Stimulated activated CD4-positive, alpha-beta T cell treated with anti-CD3 and anti-CD28 coated beads, Interleukin-2, amount 100 ng/mL, for 24 hours (primary cell): ENCODE measurements around the gene SPINK6.

Experiments used
- DNase-seq, 2 donors: peaks; one replicate each; pipeline ENCODE4 v3.0.0-alpha.2; 2020

SPINK6 gene

GRCh38 chr5:148202531-148203203 is at the start of gene SPINK6:
Gene SPINK6, plus strand, starts transcription at chr5:148203042. Its CDS starts 55 bp downstream, at chr5:148203097.
- DNase-seq = no peak

GRCh38 chr5:148156609-148157008 is 46.2 kb upstream of the SPINK6 start:
- DNase-seq = no peak

GRCh38 chr5:148162038-148162437 is 40.8 kb upstream of the SPINK6 start:
- DNase-seq = no peak

DNA sequence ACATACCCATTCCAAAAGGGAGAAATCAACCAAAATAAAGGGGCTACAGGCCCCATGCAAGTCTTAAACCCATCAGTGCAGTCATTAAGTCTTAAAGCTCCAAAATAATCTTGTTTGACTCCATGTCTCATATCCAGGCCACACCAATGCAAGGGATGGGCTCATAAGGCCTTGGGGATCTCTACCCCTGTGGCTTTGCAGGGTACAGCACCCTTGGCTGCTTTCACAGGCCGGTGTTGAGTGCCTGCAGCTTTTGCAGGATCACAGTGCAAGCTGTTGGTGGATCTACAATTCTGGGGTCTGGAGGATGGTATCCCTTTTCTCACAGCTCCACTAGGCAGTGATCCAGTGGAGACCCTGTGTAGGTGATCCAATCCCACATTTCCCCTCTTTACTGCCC is 39.5 kb upstream of the SPINK6 start:
- no peak for DNase-seq

DNA sequence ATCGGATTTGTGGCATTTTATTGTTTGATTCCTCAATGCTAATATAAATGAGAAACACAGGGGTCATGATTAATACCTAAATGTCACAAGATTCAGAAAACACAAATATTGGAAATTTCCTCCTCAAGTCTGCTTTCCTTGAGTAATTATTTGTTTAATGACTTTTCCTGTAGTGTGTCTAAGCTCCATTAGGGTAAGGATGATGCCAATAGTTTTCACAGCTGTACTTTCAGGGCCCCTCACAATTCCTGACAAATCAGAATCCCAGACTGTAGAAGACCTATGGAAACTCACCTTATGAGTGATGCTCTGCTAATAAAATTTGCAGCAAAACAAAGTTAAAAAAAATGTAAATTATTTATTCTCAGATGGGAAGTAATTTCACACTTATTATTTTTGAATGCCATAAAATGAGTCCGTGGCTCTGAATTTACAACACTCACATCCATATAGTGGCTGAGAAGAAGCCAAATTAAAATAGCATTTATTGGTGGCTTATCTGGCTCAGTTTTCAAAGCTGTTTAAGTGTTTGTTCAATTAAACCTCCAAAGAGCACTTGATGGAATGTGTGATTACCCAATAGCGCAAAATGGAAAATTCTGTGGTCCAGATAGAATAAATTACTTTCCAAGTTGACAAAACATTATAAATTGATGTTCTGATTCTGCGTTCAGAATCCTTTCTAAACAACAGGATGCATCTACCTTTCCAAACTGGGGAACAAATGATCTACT is 36.1 kb upstream of the SPINK6 start:
- DNase-seq = no peak

DNA sequence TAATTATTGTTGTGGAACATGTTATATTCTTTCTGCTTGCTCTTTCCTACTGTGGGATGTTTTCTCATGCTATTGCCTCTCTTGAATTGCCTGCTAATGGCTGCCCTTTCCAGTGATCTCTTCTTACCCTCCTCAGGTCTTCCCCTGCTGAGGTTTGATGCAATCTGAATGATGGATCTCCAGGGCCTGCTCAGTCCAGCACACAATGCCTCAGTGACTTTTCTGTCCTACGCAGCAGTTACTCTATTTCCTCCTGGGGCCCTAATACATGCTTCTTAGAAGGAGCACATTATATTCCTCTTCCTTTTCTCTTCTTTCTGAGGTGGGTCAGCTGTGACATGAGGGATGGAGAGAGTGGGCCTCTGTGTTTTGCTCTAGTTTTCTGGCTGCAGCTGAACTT is 34.6 kb upstream of the SPINK6 start, which contains the start of gene SPINK14:
SPINK14 (plus strand) TSS at position 301 of the 400 bp plus-strand sequence. CDS start 1,187 bp downstream, outside the sequence.
- DNase-seq = no peak

DNA sequence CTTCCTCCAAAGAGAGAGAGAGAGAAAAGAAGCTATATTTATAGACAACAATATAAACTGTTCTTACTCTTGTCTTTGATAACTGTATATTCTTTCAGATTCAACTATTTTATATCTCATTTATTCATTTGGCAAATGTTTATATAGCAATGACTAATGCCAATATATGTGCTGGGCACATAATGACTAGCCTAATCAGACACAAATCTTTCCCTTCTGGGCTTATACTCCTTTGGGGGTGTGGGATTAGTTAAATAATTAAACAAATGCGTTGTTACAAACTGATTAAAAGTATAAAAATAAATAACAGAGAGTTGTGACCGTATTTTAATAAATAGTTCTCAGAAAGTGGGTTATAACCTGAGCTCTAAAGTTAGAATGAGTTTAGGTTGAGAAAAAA is 30.5 kb upstream of the SPINK6 start:
- DNase-seq = no peak

DNA sequence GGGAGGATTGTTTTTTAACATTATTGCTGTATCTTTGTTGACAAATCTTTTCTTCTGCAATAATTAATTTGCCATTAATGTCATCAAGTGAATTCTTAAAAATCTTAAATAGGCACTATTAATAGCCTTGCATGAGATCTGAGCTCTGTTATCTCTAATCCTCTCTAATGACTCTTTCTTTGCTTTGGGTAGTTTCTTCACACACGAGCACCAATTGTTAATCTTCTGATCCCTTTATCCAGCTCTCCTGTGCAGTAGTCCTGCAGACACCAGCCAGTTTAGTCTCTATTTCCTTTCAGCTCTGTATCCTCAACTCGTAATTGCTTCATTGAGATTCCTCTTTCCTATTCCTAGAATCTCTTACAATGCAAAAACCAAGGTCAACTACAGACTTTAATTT is 26.4 kb upstream of the SPINK6 start:
- DNase-seq = no peak

DNA sequence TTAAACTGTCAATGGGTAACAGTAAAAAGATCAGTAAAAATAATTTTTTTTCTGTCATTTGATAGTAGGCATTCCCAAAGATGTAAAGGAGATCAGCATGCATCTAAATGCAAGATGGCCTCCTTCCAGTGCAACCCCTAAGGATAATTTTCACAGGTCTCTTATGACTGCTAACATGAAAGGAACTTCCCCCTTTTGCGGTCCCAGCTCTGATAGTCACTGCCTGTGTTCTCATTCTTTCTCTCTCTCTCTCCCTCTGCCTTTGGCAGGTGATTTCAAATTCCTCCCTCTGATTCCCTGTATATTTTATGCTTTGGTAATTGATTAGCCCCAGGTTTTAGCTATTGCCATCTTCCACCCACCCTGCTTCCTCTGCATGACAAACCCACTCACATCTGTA is 25.6 kb upstream of the SPINK6 start:
- no peak for DNase-seq

DNA sequence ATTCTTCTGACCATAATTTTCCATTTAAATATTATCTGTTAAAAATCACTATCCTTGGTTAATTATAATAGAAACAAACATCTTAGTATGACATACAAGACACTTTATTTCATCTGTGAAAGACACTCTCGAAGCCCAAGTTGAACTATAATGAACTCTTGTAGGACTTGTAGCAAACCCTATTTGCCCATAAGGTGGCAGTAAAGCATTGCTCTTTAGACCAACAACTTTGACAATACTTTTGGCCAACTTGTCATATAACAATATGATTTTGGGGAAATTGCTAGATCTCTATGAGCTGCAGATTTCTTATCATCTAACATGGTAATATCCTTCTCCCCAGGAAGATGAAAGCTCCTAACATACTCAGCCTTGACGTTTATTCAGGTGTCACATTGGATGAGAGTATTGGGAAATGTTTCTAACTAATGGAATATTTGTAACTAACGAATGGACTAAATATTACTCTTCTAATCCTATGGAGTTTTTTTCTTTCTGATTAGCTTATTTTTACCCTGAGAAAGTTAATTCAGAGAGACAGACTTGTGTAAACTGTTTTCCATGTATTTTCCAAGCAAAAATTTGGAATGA is 23.5 kb upstream of the SPINK6 start:
- no peak for DNase-seq

GRCh38 chr5:148186248-148187003 is 16.4 kb upstream of the SPINK6 start:
- no peak for DNase-seq

DNA sequence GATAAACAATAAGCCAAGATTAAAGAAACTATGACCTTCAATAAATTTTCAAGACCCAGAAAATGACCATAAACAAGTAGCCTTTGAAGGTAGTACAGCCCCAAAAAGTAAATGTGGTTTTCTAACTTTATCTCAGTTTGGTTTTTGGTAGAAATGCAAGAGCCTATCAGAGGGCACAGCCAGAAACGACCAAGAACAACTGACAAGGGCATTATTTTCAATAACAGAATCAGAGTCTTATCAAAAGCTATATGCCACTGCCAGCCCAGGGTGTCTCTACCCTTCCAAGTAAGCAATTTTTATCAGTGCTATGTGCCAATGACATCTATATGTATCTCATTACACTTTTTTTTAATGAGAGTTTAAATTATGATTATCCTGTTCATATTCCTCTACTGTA is 11.8 kb upstream of the SPINK6 start:
- no peak for DNase-seq

DNA sequence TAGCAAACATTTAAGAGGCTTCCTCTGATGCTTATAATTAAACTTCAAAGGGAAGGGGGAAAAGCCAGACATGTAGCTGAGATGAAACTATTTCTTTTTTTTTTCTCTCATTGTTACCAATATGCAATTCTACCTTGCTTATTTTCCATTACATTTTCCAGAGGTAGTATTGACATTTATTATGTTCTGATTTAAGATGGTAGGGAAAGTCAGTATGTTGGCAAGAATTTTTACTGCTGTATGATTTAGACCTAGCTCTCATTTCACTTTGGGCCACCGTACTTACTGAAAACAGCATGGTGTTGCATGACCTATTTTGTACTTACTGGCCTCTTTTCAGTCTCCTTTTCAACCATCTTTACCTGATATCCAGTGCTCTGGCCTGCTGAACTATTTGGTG is 9.6 kb upstream of the SPINK6 start:
- DNase-seq = no peak

GRCh38 chr5:148201151-148201550 is 1.7 kb upstream of the SPINK6 start:
- DNase-seq = no peak

GRCh38 chr5:148205044-148205806 is 2.4 kb downstream of the SPINK6 start:
- no peak for DNase-seq

DNA sequence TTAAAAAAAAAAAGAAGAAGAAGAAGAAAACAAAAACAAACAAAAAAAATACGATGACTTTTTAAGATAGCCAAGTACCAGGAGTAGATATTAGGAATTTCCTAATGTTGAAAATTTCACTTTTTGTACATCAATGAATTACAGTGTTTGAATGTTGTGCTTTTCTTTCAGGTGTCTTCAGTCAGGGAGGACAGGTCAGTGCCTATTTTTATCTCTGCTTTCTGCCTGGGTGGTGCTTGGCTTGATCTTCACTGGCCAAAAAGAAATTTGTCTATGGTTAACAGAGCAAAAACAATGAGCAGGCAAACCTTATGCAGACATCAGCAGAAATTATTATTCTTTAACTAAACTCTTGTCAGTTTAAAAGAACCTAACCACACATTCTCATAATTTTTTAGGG is 3.0 kb downstream of the SPINK6 start:
- DNase-seq = no peak

GRCh38 chr5:148206620-148207019 is 3.8 kb downstream of the SPINK6 start:
- no peak for DNase-seq

DNA sequence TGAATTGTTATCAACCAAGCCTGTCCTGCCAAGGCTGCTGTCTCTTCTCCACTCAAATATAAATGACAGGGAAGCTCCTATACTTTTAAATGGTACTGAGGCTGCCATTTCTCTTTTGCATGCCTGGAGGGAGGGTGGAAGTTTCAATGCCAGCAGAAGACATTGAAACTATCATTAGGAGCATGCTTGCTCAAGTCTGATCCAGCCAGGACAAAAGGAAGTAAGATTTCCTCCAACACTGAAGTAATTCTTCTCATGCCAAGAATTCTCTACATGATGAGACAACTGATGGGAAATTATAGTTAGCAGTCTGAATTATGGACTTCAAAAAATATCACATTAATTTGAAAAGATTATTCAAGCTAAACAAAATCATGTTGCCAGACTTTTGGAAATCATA is 5.4 kb downstream of the SPINK6 start:
- DNase-seq = no peak

DNA sequence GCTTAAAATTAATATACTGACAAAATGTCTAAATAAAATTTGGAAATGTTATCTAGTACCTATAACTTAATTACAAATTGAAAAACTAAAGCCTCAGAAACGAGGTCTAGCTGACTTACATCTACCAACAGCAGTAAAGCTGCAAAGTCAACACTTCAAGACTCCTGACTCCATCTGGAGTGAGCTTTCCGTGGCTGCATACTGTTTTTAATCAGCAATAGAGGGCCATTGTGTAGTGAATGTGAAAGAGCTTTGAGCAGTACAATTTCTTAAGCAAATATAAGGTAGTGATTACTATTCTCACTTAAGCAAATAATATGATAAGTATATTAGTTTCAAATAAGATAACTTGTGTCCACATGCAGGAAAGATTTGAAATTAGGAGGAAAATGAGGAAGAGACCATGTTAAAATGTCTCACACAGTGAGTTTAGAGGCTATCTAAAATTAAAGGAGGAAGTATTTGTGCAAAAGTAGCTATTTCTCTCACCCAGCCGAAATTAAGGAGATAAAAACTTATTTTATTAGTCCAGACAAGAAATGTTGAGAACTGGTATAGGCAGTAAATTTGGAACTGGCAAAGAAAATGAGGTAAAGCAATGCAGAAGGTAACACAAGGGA is 6.4 kb downstream of the SPINK6 start:
- DNase-seq = no peak

- DNase-seq = no peak
Measured at GRCh38 chr5:148214665-148215185, 11.9 kb downstream of the SPINK6 start.

- no peak for DNase-seq
Measured at GRCh38 chr5:148221508-148221907, 18.7 kb downstream of the SPINK6 start.
